Left lung (tissue), 10 donors: Measurements from ENCODE around the gene INS. TPM values are rescaled to one million over a fixed set of nuclear protein-coding genes. Genes with fewer than 3 reads are reported as not detected.

Experiments used
- ATAC-seq: fragments of 200-7000 bp; cut with Tn5 transposase; one replicate; pipeline ENCODE4 v1.9.1; 2020; ENCODE audit warnings: moderate library complexity
- DNase-seq, 4 donors: peaks; one replicate each; pipeline ENCODE4 v3.0.0-alpha.2; 2013 to 2020
- H3K27ac ChIP-seq, 2 donors: fragments of 200-600 bp; sonication (generic) in 1 of 2; one replicate each; pipeline versions ENCODE4 v1.5.0 to v1.8.0; 2020 to 2021
- H3K27me3 ChIP-seq, 2 donors: fragments of 200-600 bp; sonication (generic) in 1 of 2; one replicate each; pipeline versions ENCODE4 v1.5.0 to v1.8.0; 2020 to 2021
- H3K36me3 ChIP-seq, 2 donors: fragments of 200-600 bp; sonication (generic) in 1 of 2; one replicate each; pipeline versions ENCODE4 v1.5.0 to v1.8.0; 2020 to 2021
- H3K4me1 ChIP-seq, 2 donors: fragments of 200-600 bp; one replicate each; pipeline ENCODE4 v1.8.0; 2021
- H3K4me3 ChIP-seq, 2 donors: fragments of 200-600 bp; sonication (generic) in 1 of 2; one replicate each; pipeline versions ENCODE4 v1.5.0 to v1.8.0; 2020 to 2021; ENCODE audit warnings: mild to moderate bottlenecking in 1 of 2
- H3K9me3 ChIP-seq, 2 donors: fragments of 200-600 bp; sonication (generic) in 1 of 2; one replicate each; pipeline versions ENCODE4 v1.5.0 to v1.8.0; 2020 to 2021
- intact Hi-C, 2 donors: fragments of 100-400 bp; cut with DNase I; formaldehyde crosslinking; loops; one replicate each; pipeline versions ENCODE4 v1.11.2 to v1.14.2; 2022
- polyA plus RNA-seq, 6 donors: library from polyadenylated mRNA; unstranded; fragments of 120-200 nt; gene quantifications; one replicate each; pipeline ENCODE4 v1.2.1, GENCODE V29; 2013; ENCODE audit not compliant: insufficient read length in 6 of 6
- total RNA-seq, 2 donors: library from RNA; stranded (reverse); fragmentation: NEBNext Ultra II Directional; extraction: Animal tissue kit (Norgen Biotek cat#: 25700); gene quantifications; one replicate each; pipeline ENCODE4 v1.2.1, GENCODE V29; 2021
- TF ChIP-seq, protein P1 (sequence below), 2 donors: fragments of 200-600 bp; sonication (generic) in 1 of 2; IDR thresholded peaks; one replicate each; pipeline versions ENCODE4 v1.5.0 to v1.8.0; 2021; ENCODE audit warnings: antibody characterized with exemption in 2 of 2
- donor health status: DM: no; HTN: yes; CAD: no.
- donor health status: DM: no; HTN: no; CAD: no.

Gene INS
- total and polyA plus RNA-seq, 8 donors = not detected

- intact Hi-C loops = no loop called here
- no peak for DNase-seq
Observed at GRCh38 chr11:2173150-2173693, 12.2 kb upstream of the INS start.

DNA sequence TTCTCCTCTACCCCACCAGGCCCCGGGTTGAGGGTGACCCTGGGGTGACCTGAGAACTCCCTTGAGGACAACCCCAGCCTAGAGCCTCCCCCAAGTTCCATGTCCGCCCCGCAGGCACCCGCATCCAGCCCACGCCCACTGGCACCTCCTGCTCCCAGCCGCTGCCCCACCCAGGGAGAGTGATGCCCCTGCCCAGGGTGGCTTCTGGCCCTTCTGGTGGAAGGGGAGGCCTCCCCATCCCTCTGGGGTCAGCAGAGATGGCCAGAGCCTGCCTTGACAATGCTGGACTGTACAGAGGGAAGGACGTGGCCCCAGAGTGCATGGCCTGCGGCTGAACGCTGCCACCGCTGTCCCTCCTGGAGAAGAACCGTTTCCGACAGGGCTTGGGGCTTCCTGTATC lies 11.7 kb upstream of the INS start:
- no peak for ATAC-seq
- H3K36me3 ChIP-seq = no peaks in the 10 kb centered on the region
- no peak for DNase-seq
- TF ChIP-seq, protein P1, sequence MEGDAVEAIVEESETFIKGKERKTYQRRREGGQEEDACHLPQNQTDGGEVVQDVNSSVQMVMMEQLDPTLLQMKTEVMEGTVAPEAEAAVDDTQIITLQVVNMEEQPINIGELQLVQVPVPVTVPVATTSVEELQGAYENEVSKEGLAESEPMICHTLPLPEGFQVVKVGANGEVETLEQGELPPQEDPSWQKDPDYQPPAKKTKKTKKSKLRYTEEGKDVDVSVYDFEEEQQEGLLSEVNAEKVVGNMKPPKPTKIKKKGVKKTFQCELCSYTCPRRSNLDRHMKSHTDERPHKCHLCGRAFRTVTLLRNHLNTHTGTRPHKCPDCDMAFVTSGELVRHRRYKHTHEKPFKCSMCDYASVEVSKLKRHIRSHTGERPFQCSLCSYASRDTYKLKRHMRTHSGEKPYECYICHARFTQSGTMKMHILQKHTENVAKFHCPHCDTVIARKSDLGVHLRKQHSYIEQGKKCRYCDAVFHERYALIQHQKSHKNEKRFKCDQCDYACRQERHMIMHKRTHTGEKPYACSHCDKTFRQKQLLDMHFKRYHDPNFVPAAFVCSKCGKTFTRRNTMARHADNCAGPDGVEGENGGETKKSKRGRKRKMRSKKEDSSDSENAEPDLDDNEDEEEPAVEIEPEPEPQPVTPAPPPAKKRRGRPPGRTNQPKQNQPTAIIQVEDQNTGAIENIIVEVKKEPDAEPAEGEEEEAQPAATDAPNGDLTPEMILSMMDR (IDR thresholded peaks at IDR 0.05) = no peak
- no peak overlapping the region for H3K27ac ChIP-seq
- intact Hi-C loops = no loop called here
- H3K4me3 ChIP-seq = no peak overlapping the region
- no peaks in the 10 kb centered on the region for H3K9me3 ChIP-seq
- no peaks in the 10 kb centered on the region for H3K4me1 ChIP-seq
- peaks cover 0 to 52% of the 10 kb centered on the region in 2 donors for H3K27me3 ChIP-seq

More at GRCh38 chr11:2173150-2173693, 12.2 kb upstream of the INS start:
- TF ChIP-seq, protein P1 (IDR thresholded peaks at IDR 0.05) = no peak
- H3K27ac ChIP-seq = no peak overlapping the region
- no peak overlapping the region for H3K4me3 ChIP-seq
- no peaks in the 10 kb centered on the region for H3K9me3 ChIP-seq
- ATAC-seq = no peak
- no peaks in the 10 kb centered on the region for H3K4me1 ChIP-seq
- H3K36me3 ChIP-seq = no peaks in the 10 kb centered on the region
- peaks cover 0 to 47% of the 10 kb centered on the region in 2 donors for H3K27me3 ChIP-seq

DNA sequence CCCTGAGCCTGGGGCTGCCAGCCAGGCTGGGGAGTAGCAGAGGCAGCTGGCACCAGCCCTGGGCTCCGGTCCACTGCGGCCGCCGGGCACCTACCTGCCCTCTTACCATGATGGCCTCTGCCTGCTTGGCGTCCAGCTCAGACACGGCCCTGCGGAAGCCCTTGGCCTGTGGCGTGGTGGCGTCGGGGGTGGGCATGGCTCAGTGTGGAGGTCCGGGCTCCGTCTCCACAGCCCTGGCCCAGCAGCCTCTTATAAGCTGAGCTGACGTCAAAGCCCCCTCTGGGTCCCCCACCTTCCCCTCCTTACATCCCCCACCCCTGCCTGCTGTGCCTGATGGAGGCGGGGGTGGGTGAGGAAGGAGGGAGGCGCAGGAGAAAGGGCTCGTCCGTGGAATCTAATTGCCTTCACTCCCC lies 10.6 kb upstream of the INS start, which contains the start of gene TH:
TSS of gene TH (minus strand) at position 225 of the 413 bp plus-strand sequence. CDS start at position 196, 29 bp downstream.
- ATAC-seq (no peak), DNase-seq (no peak)
- Histone ChIP-seq H3K36me3 (no peaks in the 10 kb centered on the region), H3K4me3 (no peak within 1 kb of the TSS), H3K9me3 (no peaks in the 10 kb centered on the region), H3K4me1 (peaks cover under 1 to 3% of the 10 kb centered on the region in 2 donors), H3K27me3 (peaks cover 0 to 59% of the 10 kb centered on the region in 2 donors), H3K27ac (no peak within 1 kb of the TSS)
- intact Hi-C loops = no loop called here
- TF ChIP-seq, protein P1 (IDR thresholded peaks at IDR 0.05) = no peak

DNA sequence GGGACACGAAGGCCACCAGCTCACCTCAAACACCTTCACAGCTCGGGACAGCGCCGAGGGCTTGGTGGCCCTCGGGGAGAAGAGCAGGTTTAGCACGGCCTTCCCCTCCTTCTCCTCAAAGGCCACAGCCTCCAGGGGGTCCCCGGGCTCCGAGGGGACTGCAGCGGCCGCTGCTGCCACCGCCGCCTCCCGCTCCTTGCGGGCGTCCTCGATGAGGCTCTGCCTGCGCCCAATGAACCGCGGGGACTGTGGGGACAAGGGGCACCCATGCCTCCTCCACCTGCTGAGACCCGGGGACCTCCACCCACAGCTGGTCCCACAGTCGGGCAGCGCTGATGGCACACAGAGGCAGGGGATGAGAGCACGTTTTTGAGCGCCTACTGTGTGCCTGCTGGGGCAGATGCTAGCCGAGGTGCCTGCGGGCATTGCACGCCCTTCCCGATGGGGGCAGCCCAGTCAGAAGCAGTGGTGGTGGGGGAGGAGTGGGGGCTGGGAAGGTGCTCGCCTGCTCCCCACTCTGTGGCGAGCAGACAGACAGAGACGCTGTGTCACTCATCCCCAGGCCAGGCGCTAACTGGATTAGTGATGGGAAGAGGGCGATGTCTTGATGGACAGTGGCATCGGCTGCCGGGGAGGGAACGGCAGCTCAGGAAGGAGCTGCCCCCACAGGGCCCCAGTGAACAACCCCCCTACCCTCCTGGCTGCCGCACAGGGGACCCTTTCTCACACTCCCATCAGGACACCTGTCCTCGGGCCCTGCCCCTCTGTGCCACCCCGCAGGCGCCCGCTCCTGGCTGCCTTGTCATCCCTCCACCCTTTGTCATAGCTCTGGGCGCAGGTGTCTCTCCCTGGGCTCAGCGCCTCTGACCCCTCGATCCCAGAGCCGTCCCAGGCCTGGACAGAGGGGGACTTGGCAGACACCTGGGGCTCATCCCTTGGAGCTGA lies 8.9 kb upstream of the INS start:
- no peaks in the 10 kb centered on the region for H3K36me3 ChIP-seq
- H3K4me3 ChIP-seq = no peak overlapping the region
- no peak overlapping the region for H3K27ac ChIP-seq
- H3K4me1 ChIP-seq = peaks cover 5 to 10% of the 10 kb centered on the region in 2 donors
- DNase-seq = no peak
- H3K27me3 ChIP-seq = peaks cover 0 to 76% of the 10 kb centered on the region in 2 donors
- no peaks in the 10 kb centered on the region for H3K9me3 ChIP-seq
- intact Hi-C loops = no loop called here
- TF ChIP-seq, protein P1 (IDR thresholded peaks at IDR 0.05) = no peak
- no peak for ATAC-seq

GRCh38 chr11:2169005-2169378 lies 8.0 kb upstream of the INS start:
- intact Hi-C loops = no loop called here
- H3K27me3 ChIP-seq = peaks cover 0 to 85% of the 10 kb centered on the region in 2 donors
- DNase-seq = no peak

More at GRCh38 chr11:2169005-2169378, 8.0 kb upstream of the INS start:
- H3K4me1 ChIP-seq = peaks cover 5 to 10% of the 10 kb centered on the region in 2 donors
- no peak for ATAC-seq
- H3K4me3 ChIP-seq = no peak overlapping the region
- no peaks in the 10 kb centered on the region for H3K36me3 ChIP-seq
- H3K9me3 ChIP-seq = no peaks in the 10 kb centered on the region
- no peak overlapping the region for H3K27ac ChIP-seq
- TF ChIP-seq, protein P1 (IDR thresholded peaks at IDR 0.05) = no peak
